ENCODE results near the gene UQCC5.

GRCh38 chr3:52522651-52523251 lies 13.7 kb upstream of the UQCC5 start:
- TF ChIP-seq POLR2AphosphoS5 (IDR thresholded peaks at IDR 0.05) (no peak), CTCF (IDR thresholded peaks at IDR 0.05) (no peak), POLR2A (IDR thresholded peaks at IDR 0.05) (no peak)

All from prostate gland (tissue), 2 donors.